Measurements from ENCODE around the gene CCM2L. TPM values are rescaled to one million over a fixed set of nuclear protein-coding genes. Genes with fewer than 3 reads are reported as not detected.

CCM2L gene
- total and polyA plus RNA-seq, 9 of the 15 experiments (the other 6 are each of a cell fraction or from before 2014, with no cell fraction given), result 0.04 TPM; not detected in 8

GRCh38 chr20:32009564-32009963 is 674 bp upstream of the CCM2L start:
- Histone ChIP-seq H3K9me1 (ENCODE audit: control insufficient read depth, insufficient read depth, low read length) (no peaks in the 10 kb centered on the region), H3K4me1 (replicated peaks in 1 of 2; ENCODE audit: control insufficient read depth in 2 of 2, insufficient read depth in 2 of 2, low read length in 2 of 2) (peaks cover 0 to 11% of the 10 kb centered on the region in 2 experiments; a peak in 4 of 5 replicates), H3K9ac (ENCODE audit: insufficient read depth in 1 of 2, low read depth in 2 of 2, low read length in 2 of 2) (no peak overlapping the region), H3K9me3 (replicated peaks; ENCODE audit: control insufficient read depth, insufficient read depth, low read depth, low read length) (no peaks in the 10 kb centered on the region), H3K4me3 (no peak overlapping the region), H2AFZ (ENCODE audit: low read depth, low read length) (no peak overlapping the region), H3K27ac (ENCODE audit: extremely low read depth, low read depth, low read length) (no peak overlapping the region), H3K27me3 (ENCODE audit: control insufficient read depth in 2 of 2, insufficient read depth in 2 of 2, low read length in 2 of 2) (peaks cover 4 to 25% of the 10 kb centered on the region in 2 experiments; a peak in 3 of 5 replicates), H3K4me2 (ENCODE audit: insufficient read depth, low read length) (no peak overlapping the region), H3K36me3 (ENCODE audit: control insufficient read depth, insufficient read depth, low read length) (no peaks in the 10 kb centered on the region), H3K79me2 (ENCODE audit: control insufficient read depth, insufficient read depth, low read length) (no peaks in the 10 kb centered on the region), H4K20me1 (replicated peaks; ENCODE audit: control insufficient read depth, insufficient read depth, low read length) (no peaks in the 10 kb centered on the region; the same call in 1 of the 2 replicates)
- ATAC-seq (no peak), DNase-seq (ENCODE audit: extremely low read depth in 1 of 4, low spot score in 3 of 4) (no peak), FAIRE-seq (no peak)
- intact Hi-C loops (cut with micrococcal nuclease), result no loop called here
- 8% methylated on average over 7 of the region's 7 CpGs for WGBS (ENCODE audit: insufficient coverage, low coverage, missing lambda C conversion rate)
- in situ Hi-C loops (cut with MboI), result no loop called here
- BruUV-seq (replicated peaks), result no TSS peak
- TF ChIP-seq ASH1L (IDR thresholded peaks at IDR 0.05; ENCODE audit: borderline replicate concordance, low read depth, partially characterized antibody), result no peak
- peak; percentile 71 for TF ChIP-seq RBM25 (IDR thresholded peaks at IDR 0.05; ENCODE audit: low read depth, low read length, severe bottlenecking)
- no peak for TF ChIP-seq THAP7 (CRISPR knock-in tag; IDR thresholded peaks at IDR 0.05)
- TF ChIP-seq FIP1L1 (IDR thresholded peaks at IDR 0.05; ENCODE audit: low read depth, low read length, poor library complexity, severe bottlenecking), result no peak
- TF ChIP-seq POLR3G (IDR thresholded peaks at IDR 0.05; ENCODE audit: extremely low read depth, insufficient read length, insufficient replicate concordance), result no peak
- TF ChIP-seq CREBBP (IDR thresholded peaks at IDR 0.05; ENCODE audit: low read depth, low read length), result no peak
- peak; percentile 56; the same call in 1 of the 2 replicates for TF ChIP-seq BCOR (IDR thresholded peaks at IDR 0.05)
- TF ChIP-seq ADNP (tag; IDR thresholded peaks at IDR 0.05), result 0 out of 2 replicates have a peak, but pooled peaks have one; percentile 30
- TF ChIP-seq ATF4 (CRISPR knock-in tag; IDR thresholded peaks at IDR 0.05), result no peak
- TF ChIP-seq RAD51 (IDR thresholded peaks at IDR 0.05; ENCODE audit: borderline replicate concordance, low read depth), result no peak
- TF ChIP-seq ZNF253 (CRISPR knock-in tag; conservative IDR thresholded peaks at IDR 0.05), result no peak
- peak; percentile 40; the same call in 1 of the 2 replicates for TF ChIP-seq ESRRA (IDR thresholded peaks at IDR 0.05; ENCODE audit: borderline replicate concordance, low read depth)
- ChIA-PET CTCF (ENCODE audit: low intra/inter-chr PET ratio) (no interaction called here), POLR2A (no interaction called here)

Measured in K562 (cell line).